Measurements from ENCODE around the gene HAND1. TPM values are rescaled to one million over a fixed set of nuclear protein-coding genes. Genes with fewer than 3 reads are reported as not detected.

The HAND1 gene
- total and polyA plus RNA-seq, 8 donors: 0.08 to 0.09 TPM; not detected in 6

DNA sequence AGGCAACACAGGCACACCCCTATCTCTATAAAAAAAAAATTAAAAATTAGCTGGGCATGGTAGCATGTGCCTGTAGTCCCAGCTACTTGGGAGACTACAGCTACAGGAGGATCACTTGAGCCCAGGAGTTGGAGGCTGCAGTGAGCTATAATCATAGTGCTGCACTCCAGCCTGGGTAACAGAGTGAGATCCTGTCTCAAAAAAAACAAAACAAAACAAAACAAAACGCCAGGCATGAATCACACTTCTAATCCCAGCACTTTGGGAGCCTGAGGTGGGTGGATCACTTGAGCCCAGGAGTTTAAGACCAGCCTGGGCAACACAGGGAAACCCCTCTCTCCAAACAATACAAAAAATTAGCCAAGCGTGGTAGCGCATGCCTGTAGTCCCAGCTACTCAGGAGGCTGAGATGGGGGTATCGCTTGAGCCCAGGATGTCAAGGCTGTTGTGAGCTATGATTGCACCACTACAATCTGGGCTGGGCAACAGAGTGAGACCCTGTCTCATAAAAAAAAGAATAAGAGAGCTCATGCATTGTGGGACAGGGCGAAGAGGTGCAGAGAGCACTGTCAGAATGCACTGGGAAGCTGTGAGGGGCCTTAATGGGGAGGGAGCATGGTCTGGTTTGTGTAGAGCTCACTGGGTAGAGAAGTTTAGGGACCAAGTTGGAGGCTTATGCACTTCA, 40.6 kb downstream of the HAND1 start:
- peaks cover 0 to 12% (median 0%) of the 10 kb centered on the region in 3 donors for H3K36me3 ChIP-seq
- no peaks in the 10 kb centered on the region for H3K27me3 ChIP-seq
- intact Hi-C loops (cut with DNase I): no loop called here
- DNase-seq (no peak), ATAC-seq (no peak), FAIRE-seq (no peak)
- H3K4me1 ChIP-seq: no peaks in the 10 kb centered on the region
- no peaks in the 10 kb centered on the region for H3K9me3 ChIP-seq
- H3K4me3 ChIP-seq: no peak overlapping the region
- H3K27ac ChIP-seq: no peak overlapping the region
- WGBS, 2 donors: 90 to 95% methylated on average over 5 of the region's 5 CpGs
- TF ChIP-seq, protein P1, sequence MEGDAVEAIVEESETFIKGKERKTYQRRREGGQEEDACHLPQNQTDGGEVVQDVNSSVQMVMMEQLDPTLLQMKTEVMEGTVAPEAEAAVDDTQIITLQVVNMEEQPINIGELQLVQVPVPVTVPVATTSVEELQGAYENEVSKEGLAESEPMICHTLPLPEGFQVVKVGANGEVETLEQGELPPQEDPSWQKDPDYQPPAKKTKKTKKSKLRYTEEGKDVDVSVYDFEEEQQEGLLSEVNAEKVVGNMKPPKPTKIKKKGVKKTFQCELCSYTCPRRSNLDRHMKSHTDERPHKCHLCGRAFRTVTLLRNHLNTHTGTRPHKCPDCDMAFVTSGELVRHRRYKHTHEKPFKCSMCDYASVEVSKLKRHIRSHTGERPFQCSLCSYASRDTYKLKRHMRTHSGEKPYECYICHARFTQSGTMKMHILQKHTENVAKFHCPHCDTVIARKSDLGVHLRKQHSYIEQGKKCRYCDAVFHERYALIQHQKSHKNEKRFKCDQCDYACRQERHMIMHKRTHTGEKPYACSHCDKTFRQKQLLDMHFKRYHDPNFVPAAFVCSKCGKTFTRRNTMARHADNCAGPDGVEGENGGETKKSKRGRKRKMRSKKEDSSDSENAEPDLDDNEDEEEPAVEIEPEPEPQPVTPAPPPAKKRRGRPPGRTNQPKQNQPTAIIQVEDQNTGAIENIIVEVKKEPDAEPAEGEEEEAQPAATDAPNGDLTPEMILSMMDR (IDR thresholded peaks at IDR 0.05): no peak

DNA sequence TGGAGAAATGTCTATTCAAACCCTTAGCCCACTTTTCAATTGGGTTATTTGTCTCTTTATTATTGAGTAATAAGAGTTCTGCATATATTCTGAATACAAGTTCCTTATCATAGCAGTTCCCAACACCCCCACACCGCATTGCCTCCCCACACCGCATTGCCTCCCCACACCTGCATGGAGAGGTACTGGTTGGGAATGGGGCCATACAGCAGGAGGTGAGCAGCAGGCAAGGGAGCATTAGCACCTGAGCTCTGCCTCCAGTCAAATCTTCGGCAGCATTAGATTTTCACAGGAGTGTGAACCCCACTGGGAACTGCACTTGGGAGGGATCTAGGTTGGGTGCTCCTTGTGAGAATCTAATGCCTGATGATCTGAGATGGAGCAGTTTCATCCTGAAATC, 42.8 kb downstream of the HAND1 start:
- no peak overlapping the region for H3K27ac ChIP-seq
- 98 to 100% methylated on average over 3 of the region's 3 CpGs for WGBS, 2 donors
- H3K4me1 ChIP-seq: no peaks in the 10 kb centered on the region
- H3K4me3 ChIP-seq: no peak overlapping the region
- intact Hi-C loops (cut with DNase I): no loop called here
- peaks cover 0 to 9% (median 0%) of the 10 kb centered on the region in 3 donors for H3K36me3 ChIP-seq
- no peaks in the 10 kb centered on the region for H3K9me3 ChIP-seq
- no peaks in the 10 kb centered on the region for H3K27me3 ChIP-seq
- TF ChIP-seq, protein P1 (IDR thresholded peaks at IDR 0.05): no peak
- ATAC-seq (no peak), FAIRE-seq (no peak), DNase-seq (no peak)

DNA sequence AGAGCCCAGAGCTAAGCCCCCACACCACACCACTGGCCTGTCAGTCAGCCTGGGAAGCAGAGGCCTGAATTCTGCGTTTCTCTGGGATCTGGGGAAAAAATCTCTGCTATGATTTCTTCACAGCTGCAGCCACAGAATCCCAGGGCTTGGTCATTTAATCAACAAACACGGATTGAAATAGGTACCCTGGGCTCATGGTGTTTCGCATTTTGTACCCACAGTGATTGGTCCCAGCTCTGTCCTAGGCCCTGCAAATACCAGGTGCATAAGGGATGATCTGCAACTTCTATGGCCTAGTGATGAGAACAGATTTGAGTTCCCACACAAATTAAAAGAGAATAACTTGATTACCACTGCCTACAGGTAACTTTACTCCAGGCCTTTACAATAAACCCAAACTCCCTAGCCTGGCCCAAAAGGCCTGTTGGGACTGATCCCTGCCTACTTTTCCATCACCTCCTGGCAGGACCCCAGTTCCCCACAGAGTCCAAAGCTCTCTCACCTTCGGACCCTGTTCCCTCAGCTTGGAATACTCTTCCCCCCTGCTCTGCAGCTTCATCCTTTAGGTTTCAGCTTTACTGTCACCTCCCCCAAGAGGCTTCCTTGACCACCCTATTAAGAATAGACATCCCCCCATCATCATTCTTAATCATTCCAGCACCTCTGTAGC, 46.9 kb downstream of the HAND1 start:
- 74 to 90% methylated on average over 4 of the region's 4 CpGs for WGBS, 2 donors
- FAIRE-seq (no peak), ATAC-seq (no peak)

DNA sequence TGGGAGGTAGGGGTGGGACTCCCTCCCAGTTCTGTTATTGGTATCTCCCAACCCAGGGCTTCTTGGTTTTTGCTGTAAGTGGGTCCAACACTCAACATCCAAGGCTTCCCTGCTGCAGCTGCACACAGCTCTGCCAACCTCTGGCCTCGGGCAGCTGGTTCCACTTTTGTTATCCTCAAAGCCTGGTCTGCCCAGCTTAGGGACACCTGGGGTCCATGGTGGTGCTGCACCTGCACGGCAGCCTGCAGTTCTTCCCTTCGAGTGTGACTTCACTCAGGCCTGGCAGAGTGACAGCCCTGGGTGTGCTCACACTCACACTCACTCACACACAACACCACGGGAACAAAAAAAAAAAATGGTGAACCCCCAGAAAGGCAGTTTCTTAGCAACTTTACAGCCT, 47.6 kb downstream of the HAND1 start:
- WGBS, 2 donors: 72 to 82% methylated on average over 4 of the region's 4 CpGs
- ATAC-seq: no peak
- no peaks in the 10 kb centered on the region for H3K27me3 ChIP-seq

More for the DNA sequence above, 46.9 kb downstream of the HAND1 start:
- intact Hi-C loops (cut with DNase I): no loop called here
- Histone ChIP-seq H3K4me3 (no peak overlapping the region), H3K27ac (no peak overlapping the region), H3K9me3 (no peaks in the 10 kb centered on the region), H3K4me1 (no peaks in the 10 kb centered on the region), H3K36me3 (no peaks in the 10 kb centered on the region), H3K27me3 (no peaks in the 10 kb centered on the region)
- DNase-seq: no peak
- TF ChIP-seq, protein P1 (IDR thresholded peaks at IDR 0.05): no peak

More for the DNA sequence above, 47.6 kb downstream of the HAND1 start:
- H3K4me3 ChIP-seq: no peak overlapping the region
- H3K9me3 ChIP-seq: no peaks in the 10 kb centered on the region
- DNase-seq (no peak), FAIRE-seq (no peak)
- TF ChIP-seq, protein P1 (IDR thresholded peaks at IDR 0.05): no peak
- no peaks in the 10 kb centered on the region for H3K36me3 ChIP-seq
- intact Hi-C loops (cut with DNase I): no loop called here
- no peaks in the 10 kb centered on the region for H3K4me1 ChIP-seq
- no peak overlapping the region for H3K27ac ChIP-seq

All from pancreas (tissue), 10 donors.